ENCODE results near the gene LHFPL2.

- TF ChIP-seq CTCF (IDR thresholded peaks at IDR 0.05) = no peak
- TF ChIP-seq POLR2A (IDR thresholded peaks at IDR 0.05) = no peak
Measured at GRCh38 chr5:78537411-78537810, 111.2 kb downstream of the LHFPL2 start.

All from esophagus squamous epithelium (tissue), 4 donors.